WTC11 (cell line): ENCODE data around the gene NRP2. TPM values are rescaled to one million over a fixed set of nuclear protein-coding genes. Genes with fewer than 3 reads are reported as not detected.
A peak's percentile ranks its signal among the peaks of the same experiment; 100 is the strongest.

Experiments used
- AR ChIP-seq: fragments of 250-450 bp; sonication (Bioruptor Pico); IDR thresholded peaks from 2 replicates; pipeline ENCODE4 v1.9.0; 2021; ENCODE audit warnings: mild to moderate bottlenecking
- CDX4 ChIP-seq: fragments of 250-450 bp; sonication (Bioruptor Pico); IDR thresholded peaks from 2 replicates; pipeline ENCODE4 v1.9.0; 2021; ENCODE audit warnings: moderate library complexity, mild to moderate bottlenecking, inconsistent platforms, borderline replicate concordance
- CREM ChIP-seq: sonication (generic); formaldehyde crosslinking; IDR thresholded peaks from 2 replicates; pipeline ENCODE4 v1.8.1; 2022; ENCODE audit warnings: mild to moderate bottlenecking, missing genetic modification reagents, moderate library complexity
- FOXK1 ChIP-seq: sonication (generic); formaldehyde crosslinking; IDR thresholded peaks from 2 replicates; pipeline ENCODE4 v1.8.0; 2022; ENCODE audit warnings: mild to moderate bottlenecking, moderate library complexity, missing genetic modification reagents
- GTF2I ChIP-seq: fragments of 250-450 bp; sonication (Bioruptor Pico); conservative IDR thresholded peaks from 2 replicates; pipeline ENCODE4 v1.4.0; 2021; ENCODE audit warnings: mild to moderate bottlenecking
- JAZF1 ChIP-seq: fragments of 250-450 bp; sonication (Bioruptor Pico); IDR thresholded peaks from 2 replicates; pipeline ENCODE4 v1.9.0; 2021; ENCODE audit warnings: moderate library complexity, mild to moderate bottlenecking, inconsistent platforms
- JUN ChIP-seq: sonication (generic); formaldehyde crosslinking; IDR thresholded peaks from 2 replicates; pipeline ENCODE4 v1.8.0; 2023; ENCODE audit warnings: mild to moderate bottlenecking, missing genetic modification reagents
- NR2C2 ChIP-seq: sonication (generic); formaldehyde crosslinking; IDR thresholded peaks from 2 replicates; pipeline ENCODE4 v1.8.0; 2022; ENCODE audit warnings: mild to moderate bottlenecking, missing genetic modification reagents
- PRRX2 ChIP-seq: fragments of 250-450 bp; sonication (Bioruptor Pico); IDR thresholded peaks from 2 replicates; pipeline ENCODE4 v1.8.0; 2021; ENCODE audit warnings: mild to moderate bottlenecking
- SP1 ChIP-seq: sonication (generic); formaldehyde crosslinking; conservative IDR thresholded peaks from 2 replicates; pipeline ENCODE4 v1.8.1; 2022; ENCODE audit warnings: missing genetic modification reagents
- ZNF232 ChIP-seq: sonication (generic); formaldehyde crosslinking; IDR thresholded peaks from 2 replicates; pipeline ENCODE4 v1.8.0; 2022; ENCODE audit warnings: mild to moderate bottlenecking, missing genetic modification reagents
- ZNF263 ChIP-seq: sonication (generic); formaldehyde crosslinking; IDR thresholded peaks from 2 replicates; pipeline ENCODE4 v1.8.1; 2022; ENCODE audit warnings: low read depth, mild to moderate bottlenecking, moderate library complexity, missing genetic modification reagents
- ZNF281 ChIP-seq: sonication (generic); formaldehyde crosslinking; IDR thresholded peaks from 2 replicates; pipeline ENCODE4 v1.8.0; 2023; ENCODE audit warnings: mild to moderate bottlenecking, missing genetic modification reagents
- ZNF671 ChIP-seq: fragments of 250-450 bp; sonication (Bioruptor Pico); IDR thresholded peaks from 2 replicates; pipeline ENCODE4 v1.8.0; 2021; ENCODE audit warnings: mild to moderate bottlenecking
- ZSCAN18 ChIP-seq: fragments of 250-450 bp; sonication (Bioruptor Pico); IDR thresholded peaks from 2 replicates; pipeline ENCODE4 v2.1.2; 2022; ENCODE audit warnings: mild to moderate bottlenecking, moderate library complexity
- total RNA-seq: library from RNA; stranded (reverse); gene quantifications from 3 replicates; pipeline ENCODE4 v1.2.3, GENCODE V29; 2021
- TF ChIP-seq, protein P1 (sequence below): sonication (generic); formaldehyde crosslinking; IDR thresholded peaks from 2 replicates; pipeline ENCODE4 v1.8.1; 2023; ENCODE audit warnings: mild to moderate bottlenecking, missing genetic modification reagents, moderate library complexity
- TF ChIP-seq, protein P2 (sequence below): sonication (generic); formaldehyde crosslinking; IDR thresholded peaks from 2 replicates; pipeline ENCODE4 v1.8.0; 2023; ENCODE audit warnings: missing genetic modification reagents, mild to moderate bottlenecking, borderline replicate concordance
- TF ChIP-seq, protein P3 (sequence below): sonication (generic); formaldehyde crosslinking; conservative IDR thresholded peaks from 2 replicates; pipeline ENCODE4 v1.8.1; 2023; ENCODE audit warnings: mild to moderate bottlenecking, low read depth, missing genetic modification reagents, moderate library complexity
- TF ChIP-seq, protein P4 (sequence below): fragments of 250-450 bp; sonication (Bioruptor Pico); conservative IDR thresholded peaks from 2 replicates; pipeline ENCODE4 v1.9.0; 2021; ENCODE audit warnings: mild to moderate bottlenecking

Gene NRP2
- total RNA-seq, 1 experiment from 2014 or later: 41.0 TPM

- TF ChIP-seq ZSCAN18 (CRISPR knock-in tag) (no peak), NR2C2 (no peak), AR (CRISPR knock-in tag) (no peak), ZNF232 (CRISPR knock-in tag) (peak; percentile 87; the same call in 1 of the 2 replicates), CREM (CRISPR knock-in tag) (peak; percentile 71; the same call in 1 of the 2 replicates), ZNF281 (CRISPR knock-in tag) (no peak), PRRX2 (CRISPR knock-in tag) (no peak), CDX4 (CRISPR knock-in tag) (no peak), FOXK1 (peak; percentile 80; the same call in 1 of the 2 replicates), GTF2I (CRISPR knock-in tag) (no peak), SP1 (CRISPR knock-in tag) (peak; percentile 82), JUN (CRISPR knock-in tag) (no peak), ZNF671 (CRISPR knock-in tag) (no peak), ZNF263 (CRISPR knock-in tag) (no peak), JAZF1 (CRISPR knock-in tag) (no peak)
- TF ChIP-seq, protein P1, sequence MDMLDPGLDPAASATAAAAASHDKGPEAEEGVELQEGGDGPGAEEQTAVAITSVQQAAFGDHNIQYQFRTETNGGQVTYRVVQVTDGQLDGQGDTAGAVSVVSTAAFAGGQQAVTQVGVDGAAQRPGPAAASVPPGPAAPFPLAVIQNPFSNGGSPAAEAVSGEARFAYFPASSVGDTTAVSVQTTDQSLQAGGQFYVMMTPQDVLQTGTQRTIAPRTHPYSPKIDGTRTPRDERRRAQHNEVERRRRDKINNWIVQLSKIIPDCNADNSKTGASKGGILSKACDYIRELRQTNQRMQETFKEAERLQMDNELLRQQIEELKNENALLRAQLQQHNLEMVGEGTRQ (CRISPR knock-in tag): no peak
- TF ChIP-seq, protein P2, sequence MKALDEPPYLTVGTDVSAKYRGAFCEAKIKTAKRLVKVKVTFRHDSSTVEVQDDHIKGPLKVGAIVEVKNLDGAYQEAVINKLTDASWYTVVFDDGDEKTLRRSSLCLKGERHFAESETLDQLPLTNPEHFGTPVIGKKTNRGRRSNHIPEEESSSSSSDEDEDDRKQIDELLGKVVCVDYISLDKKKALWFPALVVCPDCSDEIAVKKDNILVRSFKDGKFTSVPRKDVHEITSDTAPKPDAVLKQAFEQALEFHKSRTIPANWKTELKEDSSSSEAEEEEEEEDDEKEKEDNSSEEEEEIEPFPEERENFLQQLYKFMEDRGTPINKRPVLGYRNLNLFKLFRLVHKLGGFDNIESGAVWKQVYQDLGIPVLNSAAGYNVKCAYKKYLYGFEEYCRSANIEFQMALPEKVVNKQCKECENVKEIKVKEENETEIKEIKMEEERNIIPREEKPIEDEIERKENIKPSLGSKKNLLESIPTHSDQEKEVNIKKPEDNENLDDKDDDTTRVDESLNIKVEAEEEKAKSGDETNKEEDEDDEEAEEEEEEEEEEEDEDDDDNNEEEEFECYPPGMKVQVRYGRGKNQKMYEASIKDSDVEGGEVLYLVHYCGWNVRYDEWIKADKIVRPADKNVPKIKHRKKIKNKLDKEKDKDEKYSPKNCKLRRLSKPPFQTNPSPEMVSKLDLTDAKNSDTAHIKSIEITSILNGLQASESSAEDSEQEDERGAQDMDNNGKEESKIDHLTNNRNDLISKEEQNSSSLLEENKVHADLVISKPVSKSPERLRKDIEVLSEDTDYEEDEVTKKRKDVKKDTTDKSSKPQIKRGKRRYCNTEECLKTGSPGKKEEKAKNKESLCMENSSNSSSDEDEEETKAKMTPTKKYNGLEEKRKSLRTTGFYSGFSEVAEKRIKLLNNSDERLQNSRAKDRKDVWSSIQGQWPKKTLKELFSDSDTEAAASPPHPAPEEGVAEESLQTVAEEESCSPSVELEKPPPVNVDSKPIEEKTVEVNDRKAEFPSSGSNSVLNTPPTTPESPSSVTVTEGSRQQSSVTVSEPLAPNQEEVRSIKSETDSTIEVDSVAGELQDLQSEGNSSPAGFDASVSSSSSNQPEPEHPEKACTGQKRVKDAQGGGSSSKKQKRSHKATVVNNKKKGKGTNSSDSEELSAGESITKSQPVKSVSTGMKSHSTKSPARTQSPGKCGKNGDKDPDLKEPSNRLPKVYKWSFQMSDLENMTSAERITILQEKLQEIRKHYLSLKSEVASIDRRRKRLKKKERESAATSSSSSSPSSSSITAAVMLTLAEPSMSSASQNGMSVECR (CRISPR knock-in tag): peak; percentile 91; the same call in 1 of the 2 replicates
- TF ChIP-seq, protein P3, sequence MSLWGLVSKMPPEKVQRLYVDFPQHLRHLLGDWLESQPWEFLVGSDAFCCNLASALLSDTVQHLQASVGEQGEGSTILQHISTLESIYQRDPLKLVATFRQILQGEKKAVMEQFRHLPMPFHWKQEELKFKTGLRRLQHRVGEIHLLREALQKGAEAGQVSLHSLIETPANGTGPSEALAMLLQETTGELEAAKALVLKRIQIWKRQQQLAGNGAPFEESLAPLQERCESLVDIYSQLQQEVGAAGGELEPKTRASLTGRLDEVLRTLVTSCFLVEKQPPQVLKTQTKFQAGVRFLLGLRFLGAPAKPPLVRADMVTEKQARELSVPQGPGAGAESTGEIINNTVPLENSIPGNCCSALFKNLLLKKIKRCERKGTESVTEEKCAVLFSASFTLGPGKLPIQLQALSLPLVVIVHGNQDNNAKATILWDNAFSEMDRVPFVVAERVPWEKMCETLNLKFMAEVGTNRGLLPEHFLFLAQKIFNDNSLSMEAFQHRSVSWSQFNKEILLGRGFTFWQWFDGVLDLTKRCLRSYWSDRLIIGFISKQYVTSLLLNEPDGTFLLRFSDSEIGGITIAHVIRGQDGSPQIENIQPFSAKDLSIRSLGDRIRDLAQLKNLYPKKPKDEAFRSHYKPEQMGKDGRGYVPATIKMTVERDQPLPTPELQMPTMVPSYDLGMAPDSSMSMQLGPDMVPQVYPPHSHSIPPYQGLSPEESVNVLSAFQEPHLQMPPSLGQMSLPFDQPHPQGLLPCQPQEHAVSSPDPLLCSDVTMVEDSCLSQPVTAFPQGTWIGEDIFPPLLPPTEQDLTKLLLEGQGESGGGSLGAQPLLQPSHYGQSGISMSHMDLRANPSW (CRISPR knock-in tag): no peak
- TF ChIP-seq, protein P4, sequence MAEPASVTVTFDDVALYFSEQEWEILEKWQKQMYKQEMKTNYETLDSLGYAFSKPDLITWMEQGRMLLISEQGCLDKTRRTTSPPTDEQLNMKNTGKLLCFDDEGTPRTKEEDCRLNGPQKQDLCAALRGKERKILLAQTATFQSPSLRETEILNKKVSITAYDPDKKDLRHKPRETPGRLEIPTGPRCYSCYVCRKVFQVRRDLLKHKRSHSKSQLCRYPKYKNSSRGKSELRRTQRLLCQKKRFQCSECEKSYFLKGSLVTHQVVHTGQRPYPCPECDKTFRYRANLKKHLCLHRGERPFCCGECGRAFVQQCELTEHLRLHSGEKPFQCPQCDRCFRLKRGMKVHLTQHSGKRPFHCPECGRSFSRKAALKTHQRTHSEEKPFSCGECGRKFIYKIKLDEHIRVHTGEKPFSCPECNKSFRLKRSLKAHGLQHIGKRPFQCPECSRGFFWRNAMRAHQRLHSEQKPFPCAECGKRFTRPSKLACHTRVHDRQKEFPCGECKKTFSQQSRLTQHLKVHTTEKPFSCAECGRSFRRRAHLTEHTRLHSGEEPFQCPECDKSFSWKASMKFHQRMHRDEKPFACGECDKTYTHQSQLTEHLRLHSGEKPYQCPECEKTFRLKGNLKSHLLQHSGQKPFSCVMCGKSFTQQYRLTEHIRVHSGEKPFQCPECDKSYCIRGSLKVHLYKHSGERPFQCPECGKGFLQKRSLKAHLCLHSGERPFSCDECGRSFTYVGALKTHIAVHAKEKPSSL (CRISPR knock-in tag): no peak
Observed at GRCh38 chr2:205682239-205682970, at the start of gene NRP2 (continued).
